Mononuclear cell (primary cell): ENCODE measurements around the gene CARS2. TPM values are rescaled to one million over a fixed set of nuclear protein-coding genes. Genes with fewer than 3 reads are reported as not detected.
A peak's percentile ranks its signal among the peaks of the same experiment; 100 is the strongest.
"Not testable (repeated sequence)": the region's sequence is repeated elsewhere in the genome, so short reads cannot be mapped to it uniquely, and the experiment has no call there.

Experiments
- H3K27me3 ChIP-seq: 2 replicates; pipeline ENCODE4 v1.6.0; 2011; ENCODE audit warnings: low read length, control low read depth; ENCODE audit not compliant: insufficient read depth
- H3K4me1 ChIP-seq: 2 replicates; pipeline ENCODE4 v1.5.1; 2011; ENCODE audit warnings: mild to moderate bottlenecking, low read length, control low read depth; ENCODE audit not compliant: insufficient read depth
- H3K4me3 ChIP-seq: 2 replicates; pipeline ENCODE4 v1.5.1; 2011; ENCODE audit warnings: mild to moderate bottlenecking, low read length, moderate library complexity
- H3K9me3 ChIP-seq: 2 replicates; pipeline ENCODE4 v1.5.1; 2011; ENCODE audit warnings: low read depth, mild to moderate bottlenecking, control low read depth, low read length
- total RNA-seq: library from RNA; depleted of rRNA; stranded (reverse); fragments of >200 nt; gene quantifications from one replicate; pipeline ENCODE4 v1.2.3, GENCODE V29; 2012

Gene CARS2, protein sequence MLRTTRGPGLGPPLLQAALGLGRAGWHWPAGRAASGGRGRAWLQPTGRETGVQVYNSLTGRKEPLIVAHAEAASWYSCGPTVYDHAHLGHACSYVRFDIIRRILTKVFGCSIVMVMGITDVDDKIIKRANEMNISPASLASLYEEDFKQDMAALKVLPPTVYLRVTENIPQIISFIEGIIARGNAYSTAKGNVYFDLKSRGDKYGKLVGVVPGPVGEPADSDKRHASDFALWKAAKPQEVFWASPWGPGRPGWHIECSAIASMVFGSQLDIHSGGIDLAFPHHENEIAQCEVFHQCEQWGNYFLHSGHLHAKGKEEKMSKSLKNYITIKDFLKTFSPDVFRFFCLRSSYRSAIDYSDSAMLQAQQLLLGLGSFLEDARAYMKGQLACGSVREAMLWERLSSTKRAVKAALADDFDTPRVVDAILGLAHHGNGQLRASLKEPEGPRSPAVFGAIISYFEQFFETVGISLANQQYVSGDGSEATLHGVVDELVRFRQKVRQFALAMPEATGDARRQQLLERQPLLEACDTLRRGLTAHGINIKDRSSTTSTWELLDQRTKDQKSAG
- 44.4 TPM for total RNA-seq

DNA sequence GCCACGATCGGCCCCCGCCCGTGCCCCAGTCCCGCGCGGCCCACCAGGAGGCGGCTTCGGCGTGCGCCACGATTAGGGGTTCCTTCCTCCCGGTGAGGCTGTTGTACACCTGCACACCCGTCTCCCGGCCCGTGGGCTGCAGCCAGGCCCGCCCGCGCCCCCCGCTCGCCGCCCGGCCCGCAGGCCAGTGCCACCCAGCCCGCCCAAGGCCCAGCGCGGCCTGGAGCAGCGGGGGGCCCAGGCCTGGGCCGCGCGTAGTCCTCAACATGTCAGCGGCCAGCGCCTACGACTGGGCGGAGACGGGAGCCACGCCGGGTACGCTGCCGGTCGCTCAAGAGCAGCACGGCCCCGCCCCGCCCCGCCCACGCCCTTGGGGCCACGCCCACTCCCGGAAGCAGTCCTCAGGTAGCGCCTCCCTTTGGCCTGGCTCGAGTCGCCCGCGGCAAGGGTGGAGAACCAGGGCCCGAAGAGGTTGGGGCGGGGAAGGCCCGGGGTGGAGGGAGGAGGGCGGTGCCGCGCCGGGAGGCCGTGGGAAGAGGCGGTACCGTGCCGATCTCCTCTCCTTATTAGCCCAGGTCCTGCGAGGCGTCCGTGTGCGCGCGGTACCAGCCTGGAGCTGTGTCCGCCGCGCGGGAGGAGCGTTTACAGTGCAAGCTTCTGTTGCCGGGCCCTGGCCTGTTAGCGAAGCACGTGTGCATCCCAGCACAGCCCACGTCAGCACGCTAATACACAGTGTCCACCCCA, at the start of gene CARS2:
Gene CARS2 (minus strand): TSS at position 291 of the 744 bp plus-strand sequence. CDS start 23 bp downstream, at position 268.
- H3K27me3 ChIP-seq, result no peaks in the 10 kb centered on the region
- peak within 1 kb of the TSS; percentile 49 for H3K4me3 ChIP-seq
- H3K4me1 ChIP-seq, result peaks cover 46% of the 10 kb centered on the region
- no peaks in the 10 kb centered on the region for H3K9me3 ChIP-seq

GRCh38 chr13:110748271-110748670, 42.4 kb upstream of the CARS2 start:
- no peaks in the 10 kb centered on the region for H3K27me3 ChIP-seq
- H3K4me1 ChIP-seq, result no peaks in the 10 kb centered on the region
- H3K4me3 ChIP-seq, result no peak overlapping the region
- no peaks in the 10 kb centered on the region for H3K9me3 ChIP-seq

DNA sequence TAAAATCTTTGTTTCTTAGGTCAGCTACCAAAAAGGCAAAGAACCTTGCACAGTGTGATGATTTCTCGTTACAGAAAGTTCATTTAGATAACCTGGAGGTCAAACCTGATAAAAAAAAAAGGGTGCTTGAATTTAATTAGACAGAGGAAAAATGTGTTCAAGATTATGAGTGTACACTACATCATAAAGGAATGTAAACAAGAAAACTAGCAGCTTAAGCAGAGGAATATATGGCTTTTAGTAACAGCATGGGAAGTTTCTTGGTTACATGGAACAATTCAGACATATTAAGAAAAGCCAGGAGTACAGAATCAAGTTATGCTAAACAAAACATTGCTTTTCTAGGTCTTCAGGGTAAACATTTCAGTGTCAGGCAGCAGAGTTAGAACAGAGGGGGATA, 40.5 kb upstream of the CARS2 start:
- Histone ChIP-seq H3K27me3 (no peaks in the 10 kb centered on the region), H3K4me3 (no peak overlapping the region), H3K4me1 (no peaks in the 10 kb centered on the region), H3K9me3 (no peaks in the 10 kb centered on the region)

GRCh38 chr13:110743687-110744086, 37.8 kb upstream of the CARS2 start:
- no peaks in the 10 kb centered on the region for H3K27me3 ChIP-seq
- no peaks in the 10 kb centered on the region for H3K9me3 ChIP-seq
- H3K4me3 ChIP-seq, result no peak overlapping the region
- no peaks in the 10 kb centered on the region for H3K4me1 ChIP-seq

DNA sequence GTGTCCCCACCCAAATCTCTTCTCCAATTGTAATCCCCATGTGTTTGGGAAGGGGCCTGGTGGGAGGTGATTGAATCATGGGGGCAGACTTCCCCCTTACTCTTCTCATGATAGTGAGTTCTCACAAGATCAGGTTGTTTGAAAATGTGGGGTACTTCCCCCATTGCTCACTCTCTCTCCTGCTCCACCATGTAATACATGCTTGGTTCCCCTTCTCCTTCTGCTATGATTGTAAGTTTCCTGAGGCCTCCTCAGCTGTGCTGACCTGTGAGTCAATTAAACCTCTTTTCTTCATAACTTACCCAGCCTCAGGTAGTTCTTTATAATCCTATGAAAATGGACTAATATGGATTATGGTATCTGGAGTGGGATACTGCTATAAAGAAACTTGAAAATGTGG, 31.6 kb upstream of the CARS2 start:
- Histone ChIP-seq H3K27me3 (no peaks in the 10 kb centered on the region), H3K4me3 (no peak overlapping the region), H3K9me3 (no peaks in the 10 kb centered on the region), H3K4me1 (no peaks in the 10 kb centered on the region)

GRCh38 chr13:110734561-110734960, 28.6 kb upstream of the CARS2 start:
- Histone ChIP-seq H3K4me3 (no peak overlapping the region), H3K9me3 (no peaks in the 10 kb centered on the region), H3K27me3 (no peaks in the 10 kb centered on the region), H3K4me1 (no peaks in the 10 kb centered on the region)

- no peaks in the 10 kb centered on the region for H3K27me3 ChIP-seq
- H3K4me1 ChIP-seq, result peaks cover 8% of the 10 kb centered on the region
- no peak overlapping the region for H3K4me3 ChIP-seq
- H3K9me3 ChIP-seq, result no peaks in the 10 kb centered on the region
Measured at GRCh38 chr13:110731072-110731471, 25.2 kb upstream of the CARS2 start.

GRCh38 chr13:110726726-110727125, 20.8 kb upstream of the CARS2 start:
- H3K4me1 ChIP-seq, result peaks cover 10% of the 10 kb centered on the region
- H3K27me3 ChIP-seq, result no peaks in the 10 kb centered on the region
- H3K4me3 ChIP-seq, result no peak overlapping the region
- no peaks in the 10 kb centered on the region for H3K9me3 ChIP-seq

DNA sequence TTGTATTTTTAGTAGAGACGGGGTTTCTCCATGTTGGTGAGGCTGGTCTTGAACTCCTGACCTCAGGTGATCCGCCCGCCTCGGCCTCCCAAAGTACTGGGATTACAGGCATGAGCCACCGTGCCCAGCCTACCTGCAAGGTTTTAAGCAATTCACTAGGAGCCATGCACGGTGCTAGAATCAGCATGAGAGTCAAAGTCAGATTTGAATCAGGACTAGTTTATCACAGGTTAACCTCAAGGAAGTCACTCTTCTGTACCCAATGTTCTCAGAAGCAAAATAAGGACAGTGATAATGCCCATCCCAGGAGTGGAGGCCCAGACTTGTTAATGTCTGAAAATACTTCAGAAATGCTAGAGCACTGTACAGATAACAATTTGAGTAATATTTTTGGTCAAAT, 20.2 kb upstream of the CARS2 start:
- not testable (repeated sequence) for H3K4me3 ChIP-seq, H3K9me3 ChIP-seq, H3K27me3 ChIP-seq
- peaks cover 10% of the 10 kb centered on the region for H3K4me1 ChIP-seq

DNA sequence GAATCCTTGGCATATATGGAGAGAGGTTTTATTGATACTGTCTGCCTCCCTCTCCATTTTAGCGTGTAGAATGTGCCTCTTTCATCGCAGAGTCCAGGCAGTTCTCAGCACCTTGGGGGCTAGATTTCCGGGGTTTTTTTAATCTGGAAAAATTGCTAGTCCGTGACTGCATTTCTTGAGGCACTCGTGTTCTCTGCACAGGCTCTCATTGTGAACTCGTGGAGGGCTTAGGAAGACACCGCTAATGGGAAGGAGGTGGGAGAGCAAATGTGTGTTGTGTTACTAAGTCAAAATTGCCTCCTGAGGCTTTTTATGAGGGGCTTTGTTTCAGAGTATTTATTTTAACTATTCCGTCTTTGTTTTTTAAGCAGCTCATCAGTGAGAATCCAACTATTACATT, 17.7 kb upstream of the CARS2 start:
- H3K4me3 ChIP-seq, result no peak overlapping the region
- H3K9me3 ChIP-seq, result no peaks in the 10 kb centered on the region
- no peaks in the 10 kb centered on the region for H3K27me3 ChIP-seq

DNA sequence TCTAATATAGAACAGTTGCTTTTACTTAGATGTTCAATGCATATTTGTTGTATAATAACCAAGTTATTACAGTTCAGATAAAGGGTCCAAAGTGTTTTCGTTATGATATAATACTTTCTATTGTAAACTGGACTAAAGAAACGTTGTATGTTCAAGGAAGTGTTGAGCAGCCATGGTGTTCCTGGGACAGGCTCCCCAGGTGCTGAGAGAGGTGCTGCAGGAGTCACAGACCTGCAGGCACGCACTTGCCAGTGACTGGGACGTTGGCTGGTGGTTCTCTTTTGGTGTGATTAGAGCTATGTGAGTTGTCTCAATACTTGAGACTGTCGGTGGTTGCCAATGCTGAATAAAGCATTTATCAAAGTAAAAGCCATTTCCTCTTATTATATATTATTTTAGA, 17.1 kb upstream of the CARS2 start:
- peaks cover 10% of the 10 kb centered on the region for H3K4me1 ChIP-seq
- H3K4me3 ChIP-seq, result no peak overlapping the region
- no peaks in the 10 kb centered on the region for H3K9me3 ChIP-seq
- no peaks in the 10 kb centered on the region for H3K27me3 ChIP-seq

More for the DNA sequence above, 17.7 kb upstream of the CARS2 start:
- peaks cover 10% of the 10 kb centered on the region for H3K4me1 ChIP-seq

DNA sequence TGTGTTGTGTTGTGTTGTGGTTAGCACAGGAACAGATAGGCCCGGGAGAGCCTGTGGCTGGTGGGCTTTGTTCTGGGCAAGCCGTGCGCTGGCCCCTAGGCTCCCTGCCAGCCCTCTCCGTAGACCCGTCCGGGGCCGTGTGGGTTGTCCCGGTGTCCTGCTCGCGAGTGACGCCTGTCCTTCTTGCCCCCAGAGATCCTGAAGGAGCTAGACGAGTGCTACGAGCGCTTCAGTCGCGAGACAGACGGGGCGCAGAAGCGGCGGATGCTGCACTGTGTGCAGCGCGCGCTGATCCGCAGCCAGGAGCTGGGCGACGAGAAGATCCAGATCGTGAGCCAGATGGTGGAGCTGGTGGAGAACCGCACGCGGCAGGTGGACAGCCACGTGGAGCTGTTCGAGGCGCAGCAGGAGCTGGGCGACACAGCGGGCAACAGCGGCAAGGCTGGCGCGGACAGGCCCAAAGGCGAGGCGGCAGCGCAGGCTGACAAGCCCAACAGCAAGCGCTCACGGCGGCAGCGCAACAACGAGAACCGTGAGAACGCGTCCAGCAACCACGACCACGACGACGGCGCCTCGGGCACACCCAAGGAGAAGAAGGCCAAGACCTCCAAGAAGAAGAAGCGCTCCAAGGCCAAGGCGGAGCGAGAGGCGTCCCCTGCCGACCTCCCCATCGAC, 13.3 kb upstream of the CARS2 start:
- no peak overlapping the region for H3K4me3 ChIP-seq
- H3K9me3 ChIP-seq, result no peaks in the 10 kb centered on the region
- no peaks in the 10 kb centered on the region for H3K27me3 ChIP-seq
- peaks cover 15% of the 10 kb centered on the region for H3K4me1 ChIP-seq

- peaks cover 24% of the 10 kb centered on the region for H3K4me1 ChIP-seq
- H3K9me3 ChIP-seq, result no peaks in the 10 kb centered on the region
- no peaks in the 10 kb centered on the region for H3K27me3 ChIP-seq
- peak overlapping the region; percentile 98 for H3K4me3 ChIP-seq
Measured at GRCh38 chr13:110716247-110716515, 10.3 kb upstream of the CARS2 start.

DNA sequence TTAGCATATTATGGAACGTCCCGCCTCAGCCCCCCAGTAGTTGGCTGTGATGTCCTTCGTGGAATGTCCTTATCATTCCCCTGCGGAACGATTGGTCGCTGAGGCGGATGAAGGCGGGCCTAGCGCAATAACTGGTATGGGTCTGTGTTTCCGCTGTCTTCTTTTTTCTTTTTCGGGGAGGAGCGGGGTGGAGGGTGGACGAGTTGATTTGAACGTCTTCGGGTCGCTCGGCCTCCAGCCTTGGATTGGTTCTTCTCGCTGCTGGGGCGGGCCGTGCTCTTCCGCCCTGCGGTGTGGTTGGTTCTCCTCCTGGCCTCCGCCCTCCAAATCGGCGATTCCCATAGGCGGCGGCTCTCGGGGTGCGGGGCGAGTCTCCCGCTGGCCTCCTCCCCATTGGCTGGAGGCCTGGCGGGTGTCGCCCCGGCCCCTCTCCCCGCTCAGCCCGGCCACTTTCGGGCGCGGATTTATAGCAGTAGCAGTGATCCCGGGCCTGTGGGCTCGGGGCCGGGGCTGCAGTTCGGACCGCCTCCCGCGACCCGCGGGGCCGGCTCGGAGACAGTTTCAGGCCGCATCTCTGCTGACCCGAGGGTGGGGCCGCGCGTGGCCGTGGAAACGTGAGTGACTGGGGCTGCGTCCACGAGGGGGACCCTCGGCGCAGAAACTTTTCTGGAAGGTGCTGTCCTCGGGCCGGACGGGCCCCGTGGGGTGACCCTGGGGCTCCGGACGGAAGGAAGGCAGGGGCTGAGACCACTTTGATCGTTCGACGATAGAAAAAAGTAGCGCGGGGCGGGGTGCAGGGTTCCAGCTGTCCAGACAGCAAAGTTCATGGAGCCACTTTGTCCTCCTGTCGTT, 9.7 kb upstream of the CARS2 start:
- Histone ChIP-seq H3K4me1 (peaks cover 27% of the 10 kb centered on the region), H3K4me3 (peak overlapping the region; percentile 98), H3K27me3 (no peaks in the 10 kb centered on the region), H3K9me3 (no peaks in the 10 kb centered on the region)
